SJSA1 (cell line): ENCODE results near the gene PCDH12. TPM values are rescaled to one million over a fixed set of nuclear protein-coding genes. Genes with fewer than 3 reads are reported as not detected.
"Not testable (repeated sequence)": the region's sequence is repeated elsewhere in the genome, so short reads cannot be mapped to it uniquely, and the experiment has no call there.

Experiments used
- DNase-seq, 2 experiments: peaks; one replicate each; pipeline ENCODE4 v3.0.0-alpha.2; 2015 to 2020; ENCODE audit warnings: low spot score in 2 of 2, low read depth in 1 of 2
- H3K27ac ChIP-seq: fragments of 250-450 bp; sonication (Bioruptor Pico); 2 replicates; pipeline ENCODE4 v1.5.1; 2020; ENCODE audit warnings: mild to moderate bottlenecking, moderate library complexity
- H3K27me3 ChIP-seq: fragments of 250-450 bp; sonication (Bioruptor Pico); replicated peaks from 2 replicates; pipeline ENCODE4 v1.5.1; 2020; ENCODE audit warnings: mild to moderate bottlenecking, moderate library complexity
- H3K36me3 ChIP-seq: fragments of 250-450 bp; sonication (Bioruptor Pico); 2 replicates; pipeline ENCODE4 v1.5.1; 2020; ENCODE audit warnings: mild to moderate bottlenecking
- H3K4me1 ChIP-seq: fragments of 250-450 bp; sonication (Bioruptor Pico); replicated peaks from 2 replicates; pipeline ENCODE4 v1.6.1; 2021; ENCODE audit warnings: mild to moderate bottlenecking
- H3K4me3 ChIP-seq: fragments of 250-450 bp; sonication (Bioruptor Pico); 2 replicates; pipeline ENCODE4 v1.5.1; 2020; ENCODE audit warnings: mild to moderate bottlenecking
- H3K9me3 ChIP-seq: fragments of 250-450 bp; sonication (Bioruptor Pico); replicated peaks from 2 replicates; pipeline ENCODE4 v1.5.1; 2020; ENCODE audit warnings: mild to moderate bottlenecking
- total RNA-seq: library from RNA; depleted of rRNA; stranded (reverse); fragments of >200 nt; shearing (Covaris generic); gene quantifications from 2 replicates; pipeline ENCODE4 v1.2.3, GENCODE V29; 2014

Gene PCDH12
- total RNA-seq, 1 experiment from 2014 or later = not detected

- no peak for DNase-seq
- no peak overlapping the region for H3K27ac ChIP-seq
- H3K9me3 ChIP-seq = no peaks in the 10 kb centered on the region
- no peak overlapping the region for H3K4me3 ChIP-seq
- peaks cover 13% of the 10 kb centered on the region for H3K4me1 ChIP-seq
- H3K27me3 ChIP-seq = no peaks in the 10 kb centered on the region; the same call in 1 of the 2 replicates
- peaks cover 33% of the 10 kb centered on the region for H3K36me3 ChIP-seq
Observed at GRCh38 chr5:141941307-141941706, 16.7 kb downstream of the PCDH12 start.

- no peak overlapping the region for H3K4me3 ChIP-seq
- peaks cover 38% of the 10 kb centered on the region for H3K36me3 ChIP-seq
- no peak overlapping the region for H3K27ac ChIP-seq
- H3K4me1 ChIP-seq = peaks cover 13% of the 10 kb centered on the region
- H3K27me3 ChIP-seq = no peaks in the 10 kb centered on the region
- peak in 1 of 2 experiments; percentile 30 for DNase-seq
- H3K9me3 ChIP-seq = no peaks in the 10 kb centered on the region
Observed at GRCh38 chr5:141940695-141941271, 17.2 kb downstream of the PCDH12 start.

DNA sequence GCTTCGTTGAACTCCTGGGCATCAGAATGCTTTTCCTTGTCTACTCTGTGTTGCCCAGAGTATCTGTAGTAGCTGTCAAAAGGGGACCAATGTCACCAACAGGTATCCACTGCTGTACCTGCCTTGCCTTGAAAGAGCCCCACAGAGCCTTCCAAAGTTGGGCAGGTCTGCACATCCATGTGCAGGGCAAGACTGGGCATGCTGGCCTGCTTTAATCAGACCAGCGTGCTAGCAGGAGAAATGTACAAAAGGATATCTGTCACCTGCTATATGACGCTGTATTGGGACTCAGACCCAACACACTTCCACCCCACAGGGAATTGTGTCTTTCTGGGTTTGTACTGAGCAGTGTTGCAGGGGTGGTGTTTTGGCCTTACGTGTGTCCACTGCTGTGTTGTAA lies 22.5 kb downstream of the PCDH12 start:
- no peak for DNase-seq
- Histone ChIP-seq H3K4me3 (no peak overlapping the region), H3K27ac (no peak overlapping the region), H3K27me3 (no peaks in the 10 kb centered on the region), H3K36me3 (peaks cover 85% of the 10 kb centered on the region), H3K9me3 (no peaks in the 10 kb centered on the region), H3K4me1 (peaks cover 2% of the 10 kb centered on the region; the same call in 1 of the 2 replicates)

DNA sequence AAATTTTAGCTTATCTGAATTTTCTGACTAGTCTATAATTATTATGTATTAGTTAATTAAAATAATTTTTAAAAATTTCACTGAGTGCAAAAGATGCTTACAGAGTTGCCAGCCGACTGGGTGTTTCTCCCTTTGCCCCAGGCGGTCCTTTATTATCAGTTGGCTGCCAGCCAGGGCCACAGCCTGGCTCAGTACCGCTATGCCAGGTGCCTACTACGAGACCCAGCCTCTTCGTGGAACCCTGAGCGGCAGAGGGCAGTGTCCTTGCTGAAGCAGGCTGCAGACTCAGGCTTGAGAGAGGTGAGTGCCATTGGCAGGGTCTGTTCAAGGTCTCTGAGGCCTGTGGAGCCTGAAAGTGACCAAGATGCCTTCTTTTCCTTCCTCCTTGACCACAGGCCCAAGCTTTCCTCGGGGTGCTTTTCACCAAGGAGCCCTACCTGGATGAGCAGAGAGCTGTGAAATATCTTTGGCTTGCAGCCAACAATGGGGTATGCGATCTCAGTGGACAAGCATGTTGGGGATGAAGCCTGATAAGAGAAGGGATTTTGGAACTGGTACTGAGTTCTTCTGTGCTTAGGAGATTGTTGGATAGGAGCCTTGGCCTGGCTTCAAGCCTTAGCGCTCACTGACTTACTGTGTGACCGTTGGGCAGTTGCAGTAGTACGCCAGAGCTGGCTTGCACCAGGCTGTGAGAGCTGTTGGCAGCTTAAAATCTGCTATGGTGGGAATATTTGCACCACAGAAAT lies 23.7 kb downstream of the PCDH12 start:
- H3K36me3 ChIP-seq = peaks cover 89% of the 10 kb centered on the region
- no peaks in the 10 kb centered on the region for H3K4me1 ChIP-seq
- DNase-seq = no peak
- no peak overlapping the region for H3K27ac ChIP-seq
- H3K9me3 ChIP-seq = no peaks in the 10 kb centered on the region; the same call in 1 of the 2 replicates
- H3K27me3 ChIP-seq = no peaks in the 10 kb centered on the region
- no peak overlapping the region for H3K4me3 ChIP-seq

DNA sequence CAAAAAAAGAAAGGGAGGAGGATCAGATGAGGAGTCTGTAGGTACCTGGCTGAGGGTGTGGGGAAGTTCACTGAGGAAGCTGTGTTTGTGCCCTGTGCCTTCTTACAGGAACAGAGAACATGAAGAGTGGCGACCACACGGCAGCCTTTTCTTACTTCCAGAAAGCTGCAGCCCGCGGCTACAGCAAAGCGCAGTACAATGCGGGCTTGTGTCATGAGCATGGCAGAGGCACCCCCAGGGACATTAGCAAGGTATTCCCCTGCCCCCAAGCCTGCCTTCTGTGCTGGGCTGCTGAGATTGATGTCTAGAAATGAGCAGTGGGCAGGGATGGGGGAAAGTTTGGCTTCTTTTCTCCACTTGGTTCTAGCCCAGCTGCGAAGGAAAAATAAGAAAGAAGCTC lies 24.9 kb downstream of the PCDH12 start:
- H3K27ac ChIP-seq = no peak overlapping the region
- no peak for DNase-seq
- peaks cover 92% of the 10 kb centered on the region for H3K36me3 ChIP-seq
- no peaks in the 10 kb centered on the region for H3K27me3 ChIP-seq
- no peaks in the 10 kb centered on the region for H3K4me1 ChIP-seq
- no peak overlapping the region for H3K4me3 ChIP-seq
- no peaks in the 10 kb centered on the region; the same call in 1 of the 2 replicates for H3K9me3 ChIP-seq

DNA sequence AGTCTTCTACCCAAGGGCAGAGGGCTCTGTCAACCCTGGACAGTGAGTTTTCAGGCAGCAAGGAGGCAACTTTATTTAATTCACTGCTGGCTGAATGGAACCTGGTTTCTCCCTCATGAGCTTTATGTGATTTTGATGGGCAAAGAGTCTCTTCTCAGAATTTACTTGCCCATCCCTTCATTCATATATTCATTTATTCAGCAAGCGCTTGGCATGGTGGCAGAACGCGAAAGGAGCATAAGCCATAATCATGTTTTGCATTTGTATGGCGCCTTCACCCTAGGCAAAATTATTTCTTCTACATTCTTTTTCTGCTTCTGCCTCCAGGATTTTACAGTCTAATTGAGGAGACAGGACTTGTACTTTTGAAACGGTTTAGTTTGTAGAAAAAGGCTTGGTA lies 26.3 kb downstream of the PCDH12 start:
- no peaks in the 10 kb centered on the region for H3K27me3 ChIP-seq
- no peaks in the 10 kb centered on the region for H3K4me1 ChIP-seq
- H3K36me3 ChIP-seq = peaks cover 96% of the 10 kb centered on the region
- DNase-seq = no peak
- H3K4me3 ChIP-seq = no peak overlapping the region
- no peaks in the 10 kb centered on the region; the same call in 1 of the 2 replicates for H3K9me3 ChIP-seq
- H3K27ac ChIP-seq = no peak overlapping the region

DNA sequence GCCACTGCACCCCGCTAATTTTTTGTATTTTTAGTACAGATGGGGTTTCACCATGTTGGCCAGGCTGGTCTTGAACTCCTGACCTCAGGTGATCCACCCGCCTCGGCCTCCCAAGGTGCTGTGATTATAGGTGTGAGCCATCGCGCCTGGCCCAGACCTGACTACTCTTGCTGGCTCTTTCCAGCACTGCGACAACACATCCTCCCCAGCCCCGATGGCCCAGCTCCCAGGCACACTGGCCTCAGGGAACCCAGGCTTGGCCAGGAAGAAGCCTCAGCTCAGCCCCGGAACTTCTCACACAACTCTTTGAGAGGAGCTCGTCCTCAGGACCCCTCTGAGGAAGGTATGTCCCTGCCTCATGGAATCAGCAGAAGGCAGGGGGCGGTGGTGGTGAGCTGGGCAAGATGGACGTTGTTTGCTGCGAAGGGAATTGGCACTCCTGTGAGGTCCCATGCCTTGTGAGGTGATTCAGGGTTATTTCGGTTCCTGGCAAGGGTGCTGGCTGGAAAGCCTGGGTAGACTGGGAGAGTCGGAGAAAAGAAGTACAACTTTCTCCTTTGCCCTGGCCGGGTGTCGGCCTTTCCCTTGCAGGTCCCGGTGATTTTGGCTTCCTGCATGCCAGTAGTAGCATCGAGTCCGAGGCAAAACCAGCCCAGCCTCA lies 28.5 kb downstream of the PCDH12 start:
- Histone ChIP-seq H3K4me3 (no peak overlapping the region), H3K27me3 (no peaks in the 10 kb centered on the region), H3K36me3 (peaks cover 94% of the 10 kb centered on the region), H3K4me1 (peaks cover under 1% of the 10 kb centered on the region), H3K9me3 (no peaks in the 10 kb centered on the region; the same call in 1 of the 2 replicates), H3K27ac (no peak overlapping the region)
- DNase-seq = no peak

- DNase-seq = no peak
- H3K36me3 ChIP-seq = peaks cover 86% of the 10 kb centered on the region
- no peak overlapping the region for H3K27ac ChIP-seq
Observed at GRCh38 chr5:141928051-141928450, 30.0 kb downstream of the PCDH12 start.

GRCh38 chr5:141926434-141926833 lies 31.6 kb downstream of the PCDH12 start:
- Histone ChIP-seq H3K27ac (no peak overlapping the region), H3K9me3 (no peaks in the 10 kb centered on the region; the same call in 1 of the 2 replicates), H3K27me3 (no peaks in the 10 kb centered on the region), H3K36me3 (peaks cover 73% of the 10 kb centered on the region), H3K4me1 (peaks cover 13% of the 10 kb centered on the region), H3K4me3 (no peak overlapping the region)
- no peak for DNase-seq

More at GRCh38 chr5:141928051-141928450, 30.0 kb downstream of the PCDH12 start:
- Histone ChIP-seq H3K9me3 (no peaks in the 10 kb centered on the region; the same call in 1 of the 2 replicates), H3K4me1 (peaks cover 9% of the 10 kb centered on the region), H3K4me3 (no peak overlapping the region), H3K27me3 (no peaks in the 10 kb centered on the region)

DNA sequence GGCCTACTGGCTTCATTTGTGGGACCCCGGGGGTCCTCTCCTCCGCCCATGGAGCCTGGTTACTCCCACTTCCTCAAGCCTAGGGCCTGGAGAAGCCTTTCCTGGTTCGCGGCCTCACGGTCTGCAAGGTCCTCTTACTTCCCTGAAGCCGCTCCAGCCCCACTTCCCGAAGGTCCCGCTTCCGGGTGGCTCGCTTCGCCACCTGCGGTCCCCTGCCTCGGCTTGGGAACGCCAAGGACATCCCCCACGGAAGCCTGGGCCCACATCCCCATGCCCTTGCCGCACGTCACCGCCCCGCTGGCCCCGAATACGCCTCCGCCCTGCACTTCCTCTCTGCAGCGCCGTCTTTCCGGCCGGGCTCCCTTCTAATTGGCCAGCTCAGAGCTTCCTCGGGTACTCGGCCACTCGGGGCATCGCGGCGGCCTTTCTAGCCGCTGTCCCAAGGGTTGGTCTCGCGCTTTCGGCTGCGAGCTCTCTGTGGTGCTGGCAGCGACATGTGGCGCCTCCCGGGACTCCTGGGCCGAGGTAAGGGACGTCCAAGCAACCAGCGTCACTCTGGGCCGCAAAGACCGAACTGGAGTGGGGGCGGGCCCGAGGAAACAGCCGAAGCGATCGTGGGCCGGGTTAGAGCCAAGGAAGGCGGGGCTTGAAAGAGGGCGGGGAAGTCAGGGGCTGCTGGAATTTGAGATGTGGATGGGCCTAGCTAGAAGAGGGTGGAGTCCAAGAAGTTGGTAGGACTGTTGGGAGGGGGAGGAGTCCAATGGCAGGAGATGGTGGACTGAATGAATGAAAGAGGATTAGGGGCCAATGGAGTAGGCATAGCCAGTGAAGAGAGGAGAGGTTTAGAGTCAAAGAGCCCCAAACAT lies 34.3 kb downstream of the PCDH12 start, which contains the start of gene DELE1:
DELE1 (plus strand) TSS at position 424 of the 866 bp plus-strand sequence; CDS start at position 495, 71 bp downstream.
- Histone ChIP-seq H3K9me3 (no peaks in the 10 kb centered on the region), H3K4me1 (peaks cover 13% of the 10 kb centered on the region), H3K4me3 (peak within 1 kb of the TSS; percentile 80), H3K27ac (peak within 1 kb of the TSS; percentile 94), H3K36me3 (peaks cover 46% of the 10 kb centered on the region), H3K27me3 (no peaks in the 10 kb centered on the region)
- peak; percentile 97 to 99 for DNase-seq

- peak overlapping the region; percentile 94 for H3K27ac ChIP-seq
- DNase-seq, H3K27me3 ChIP-seq: not testable (repeated sequence)
Observed at GRCh38 chr5:141922827-141923447, 35.1 kb downstream of the PCDH12 start.

GRCh38 chr5:141920771-141921170 lies 37.2 kb downstream of the PCDH12 start:
- H3K27ac ChIP-seq = no peak overlapping the region

More at GRCh38 chr5:141922827-141923447, 35.1 kb downstream of the PCDH12 start:
- Histone ChIP-seq H3K4me1 (peaks cover 13% of the 10 kb centered on the region), H3K4me3 (peak overlapping the region; percentile 80), H3K36me3 (peaks cover 38% of the 10 kb centered on the region)
- H3K9me3 ChIP-seq = not testable (repeated sequence)

More at GRCh38 chr5:141920771-141921170, 37.2 kb downstream of the PCDH12 start:
- peaks cover 14% of the 10 kb centered on the region; the same call in 1 of the 2 replicates for H3K27me3 ChIP-seq
- H3K9me3 ChIP-seq = no peaks in the 10 kb centered on the region
- H3K36me3 ChIP-seq = peaks cover 16% of the 10 kb centered on the region
- H3K4me1 ChIP-seq = peaks cover 13% of the 10 kb centered on the region
- no peak overlapping the region for H3K4me3 ChIP-seq
- no peak for DNase-seq
